ENCODE measurements around the gene DHX40. TPM values are rescaled to one million over a fixed set of nuclear protein-coding genes. Genes with fewer than 3 reads are reported as not detected.

Gene DHX40
- polyA plus RNA-seq, 2 of the 4 experiments (the other 2 are of a cell fraction) = 55.8 to 109 TPM

DNA sequence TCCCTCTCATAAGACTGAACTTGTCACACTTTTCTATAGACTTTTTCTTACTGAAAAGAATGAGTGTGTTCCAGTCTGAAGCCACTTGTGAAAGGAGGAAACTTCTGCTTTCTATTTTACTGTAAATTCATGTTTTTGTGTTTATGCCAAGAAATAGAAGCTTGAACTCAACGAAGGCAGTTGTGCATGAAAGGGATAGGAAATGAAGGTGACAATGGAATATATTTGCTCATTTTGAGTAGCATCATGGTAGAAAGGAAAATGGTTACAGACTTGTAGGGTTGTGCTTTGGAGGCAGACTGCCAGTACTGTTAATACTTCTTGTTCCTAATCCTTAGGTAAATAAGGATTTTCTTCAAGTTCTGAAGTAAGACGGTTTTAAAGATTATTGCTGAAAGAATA is 62.4 kb downstream of the DHX40 start (continued):
- TF ChIP-seq, protein P1, sequence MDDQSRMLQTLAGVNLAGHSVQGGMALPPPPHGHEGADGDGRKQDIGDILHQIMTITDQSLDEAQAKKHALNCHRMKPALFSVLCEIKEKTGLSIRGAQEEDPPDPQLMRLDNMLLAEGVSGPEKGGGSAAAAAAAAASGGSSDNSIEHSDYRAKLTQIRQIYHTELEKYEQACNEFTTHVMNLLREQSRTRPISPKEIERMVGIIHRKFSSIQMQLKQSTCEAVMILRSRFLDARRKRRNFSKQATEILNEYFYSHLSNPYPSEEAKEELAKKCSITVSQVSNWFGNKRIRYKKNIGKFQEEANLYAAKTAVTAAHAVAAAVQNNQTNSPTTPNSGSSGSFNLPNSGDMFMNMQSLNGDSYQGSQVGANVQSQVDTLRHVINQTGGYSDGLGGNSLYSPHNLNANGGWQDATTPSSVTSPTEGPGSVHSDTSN (IDR thresholded peaks at IDR 0.05) = no peak
- TF ChIP-seq, protein P2, sequence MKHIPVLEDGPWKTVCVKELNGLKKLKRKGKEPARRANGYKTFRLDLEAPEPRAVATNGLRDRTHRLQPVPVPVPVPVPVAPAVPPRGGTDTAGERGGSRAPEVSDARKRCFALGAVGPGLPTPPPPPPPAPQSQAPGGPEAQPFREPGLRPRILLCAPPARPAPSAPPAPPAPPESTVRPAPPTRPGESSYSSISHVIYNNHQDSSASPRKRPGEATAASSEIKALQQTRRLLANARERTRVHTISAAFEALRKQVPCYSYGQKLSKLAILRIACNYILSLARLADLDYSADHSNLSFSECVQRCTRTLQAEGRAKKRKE (CRISPR knock-in tag; IDR thresholded peaks at IDR 0.05; ENCODE audit: low read depth) = no peak
- no peak for TF ChIP-seq SMC3 (IDR thresholded peaks at IDR 0.05)

DNA sequence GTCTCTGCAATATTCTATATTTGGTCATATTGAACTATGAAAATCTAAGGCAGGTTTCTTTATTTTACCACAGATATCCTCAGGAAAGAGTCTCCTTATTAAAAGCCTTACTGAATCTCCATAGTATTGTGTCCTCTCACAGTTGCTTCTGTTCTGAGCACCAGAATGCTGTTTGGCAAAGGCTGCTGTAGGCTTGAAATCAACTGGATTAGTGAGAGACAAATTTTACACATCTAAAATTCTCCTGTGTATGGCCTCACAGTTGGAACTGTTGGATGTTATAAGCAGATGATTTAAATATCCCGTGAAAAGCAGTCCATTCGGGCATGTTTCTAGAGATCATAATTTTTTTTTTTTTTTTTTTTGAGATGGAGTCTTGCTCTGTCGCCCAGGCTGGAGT is 63.8 kb downstream of the DHX40 start:
- WGBS (ENCODE audit: missing lambda C conversion rate) = 90% methylated on average over 3 of the region's 3 CpGs
- ChIA-PET CTCF (no interaction called here), POLR2A (interaction anchor here (0.6 to 1.2 kb wide), 2 partner anchors 10 to 13 kb away, joined by 3 to 4 read pairs; partner anchors contain the start of gene CLTC)
- FAIRE-seq (no peak), DNase-seq (ENCODE audit: low read depth in 1 of 2, low spot score in 1 of 2) (no peak), ATAC-seq (no peak)
- no peaks in the 10 kb centered on the region for H3K9me3 ChIP-seq
- TF ChIP-seq, protein P3, sequence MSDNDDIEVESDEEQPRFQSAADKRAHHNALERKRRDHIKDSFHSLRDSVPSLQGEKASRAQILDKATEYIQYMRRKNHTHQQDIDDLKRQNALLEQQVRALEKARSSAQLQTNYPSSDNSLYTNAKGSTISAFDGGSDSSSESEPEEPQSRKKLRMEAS (IDR thresholded peaks at IDR 0.05) = no peak
- TF ChIP-seq, protein P4, sequence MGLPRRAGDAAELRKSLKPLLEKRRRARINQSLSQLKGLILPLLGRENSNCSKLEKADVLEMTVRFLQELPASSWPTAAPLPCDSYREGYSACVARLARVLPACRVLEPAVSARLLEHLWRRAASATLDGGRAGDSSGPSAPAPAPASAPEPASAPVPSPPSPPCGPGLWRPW (IDR thresholded peaks at IDR 0.05) = no peak
- TF ChIP-seq POLR2AphosphoS2 (conservative IDR thresholded peaks at IDR 0.05; ENCODE audit: low read length) (no peak), BHLHE40 (IDR thresholded peaks at IDR 0.05; ENCODE audit: low read depth, low read length) (no peak), MYC (IDR thresholded peaks at IDR 0.05; ENCODE audit: borderline replicate concordance, low read length) (no peak), RARB (CRISPR knock-in tag; IDR thresholded peaks at IDR 0.05) (no peak), EP300 (IDR thresholded peaks at IDR 0.05) (no peak), ZSCAN20 (CRISPR knock-in tag; IDR thresholded peaks at IDR 0.05) (no peak), HOXB5 (CRISPR knock-in tag; IDR thresholded peaks at IDR 0.05) (no peak), TP53 (CRISPR knock-in tag; IDR thresholded peaks at IDR 0.05) (no peak), EHF (CRISPR knock-in tag; IDR thresholded peaks at IDR 0.05) (no peak), CHD4 (IDR thresholded peaks at IDR 0.05; ENCODE audit: borderline replicate concordance) (no peak), RAD21 (conservative IDR thresholded peaks at IDR 0.05 in 1 of 2, IDR thresholded peaks at IDR 0.05 in 1 of 2) (no peak), RCOR1 (IDR thresholded peaks at IDR 0.05; ENCODE audit: low read depth, low read length) (no peak), ZFP36 (IDR thresholded peaks at IDR 0.05; ENCODE audit: borderline replicate concordance, partially characterized antibody) (no peak)
- TF ChIP-seq, protein P5, sequence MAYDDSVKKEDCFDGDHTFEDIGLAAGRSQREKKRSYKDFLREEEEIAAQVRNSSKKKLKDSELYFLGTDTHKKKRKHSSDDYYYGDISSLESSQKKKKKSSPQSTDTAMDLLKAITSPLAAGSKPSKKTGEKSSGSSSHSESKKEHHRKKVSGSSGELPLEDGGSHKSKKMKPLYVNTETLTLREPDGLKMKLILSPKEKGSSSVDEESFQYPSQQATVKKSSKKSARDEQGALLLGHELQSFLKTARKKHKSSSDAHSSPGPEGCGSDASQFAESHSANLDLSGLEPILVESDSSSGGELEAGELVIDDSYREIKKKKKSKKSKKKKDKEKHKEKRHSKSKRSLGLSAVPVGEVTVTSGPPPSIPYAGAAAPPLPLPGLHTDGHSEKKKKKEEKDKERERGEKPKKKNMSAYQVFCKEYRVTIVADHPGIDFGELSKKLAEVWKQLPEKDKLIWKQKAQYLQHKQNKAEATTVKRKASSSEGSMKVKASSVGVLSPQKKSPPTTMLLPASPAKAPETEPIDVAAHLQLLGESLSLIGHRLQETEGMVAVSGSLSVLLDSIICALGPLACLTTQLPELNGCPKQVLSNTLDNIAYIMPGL (CRISPR knock-in tag; IDR thresholded peaks at IDR 0.05; ENCODE audit: borderline replicate concordance) = no peak
- TF ChIP-seq, protein P6, sequence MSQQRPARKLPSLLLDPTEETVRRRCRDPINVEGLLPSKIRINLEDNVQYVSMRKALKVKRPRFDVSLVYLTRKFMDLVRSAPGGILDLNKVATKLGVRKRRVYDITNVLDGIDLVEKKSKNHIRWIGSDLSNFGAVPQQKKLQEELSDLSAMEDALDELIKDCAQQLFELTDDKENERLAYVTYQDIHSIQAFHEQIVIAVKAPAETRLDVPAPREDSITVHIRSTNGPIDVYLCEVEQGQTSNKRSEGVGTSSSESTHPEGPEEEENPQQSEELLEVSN (IDR thresholded peaks at IDR 0.05; ENCODE audit: borderline replicate concordance, low read depth) = no peak
- no peak overlapping the region for H3K4me3 ChIP-seq
- H3K4me2 ChIP-seq = no peak overlapping the region
- H3K4me1 ChIP-seq = peaks cover 54% of the 10 kb centered on the region
- no peak overlapping the region for H3K27ac ChIP-seq

DNA sequence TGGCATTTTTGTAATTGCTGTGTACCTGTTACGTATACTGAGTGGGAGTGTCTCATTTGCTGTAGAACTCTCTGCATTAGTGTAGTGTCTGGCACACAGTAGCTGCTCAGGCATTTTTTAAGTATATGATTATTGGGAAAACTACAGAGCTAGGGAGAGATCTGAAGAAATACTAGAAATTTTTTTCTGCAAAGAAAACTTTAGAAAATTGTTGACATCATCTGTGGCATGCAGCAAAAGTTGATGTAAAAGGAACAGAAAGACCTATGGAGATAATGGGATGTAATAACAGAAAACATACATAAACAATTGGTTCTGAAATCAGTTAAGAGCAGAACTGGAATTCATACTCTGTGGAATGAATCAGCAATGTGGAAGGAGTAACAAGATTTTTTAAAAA is 65.9 kb downstream of the DHX40 start:
- ATAC-seq (no peak), FAIRE-seq (no peak), DNase-seq (ENCODE audit: low read depth in 1 of 2, low spot score in 1 of 2) (no peak)
- CTCF ChIA-PET = no interaction called here
- no peak overlapping the region for H3K4me3 ChIP-seq
- H3K27ac ChIP-seq = no peak overlapping the region
- 95% methylated on average over 1 of the region's 1 CpG for WGBS (ENCODE audit: missing lambda C conversion rate)
- no peak overlapping the region for H3K4me2 ChIP-seq
- H3K9me3 ChIP-seq = no peaks in the 10 kb centered on the region
- POLR2A ChIA-PET = no interaction called here
- peaks cover 54% of the 10 kb centered on the region for H3K4me1 ChIP-seq
- TF ChIP-seq TFCP2L1 (CRISPR knock-in tag; IDR thresholded peaks at IDR 0.05) = no peak
- TF ChIP-seq SREBF2 (IDR thresholded peaks at IDR 0.05) = no peak
- TF ChIP-seq RFX5 (IDR thresholded peaks at IDR 0.05) = no peak
- no peak for TF ChIP-seq HDAC2 (IDR thresholded peaks at IDR 0.05)
- TF ChIP-seq, protein P6 (IDR thresholded peaks at IDR 0.05; ENCODE audit: borderline replicate concordance, low read depth) = no peak
- no peak for TF ChIP-seq HOXB13 (CRISPR knock-in tag; IDR thresholded peaks at IDR 0.05; ENCODE audit: low read depth)
- no peak for TF ChIP-seq SMC3 (IDR thresholded peaks at IDR 0.05)
- TF ChIP-seq CBX2 (IDR thresholded peaks at IDR 0.05; ENCODE audit: borderline replicate concordance, low read depth) = no peak
- TF ChIP-seq ZNF302 (CRISPR knock-in tag; IDR thresholded peaks at IDR 0.05) = no peak
- TF ChIP-seq MAFK (IDR thresholded peaks at IDR 0.05; ENCODE audit: partially characterized antibody) = no peak
- TF ChIP-seq, protein P1 (IDR thresholded peaks at IDR 0.05) = no peak
- TF ChIP-seq, protein P5 (CRISPR knock-in tag; IDR thresholded peaks at IDR 0.05; ENCODE audit: borderline replicate concordance) = no peak

Measured in A549 (cell line).